HG02885 (cell line): Measurements from ENCODE around the gene ZKSCAN3.
"Not testable (repeated sequence)": the region's sequence is repeated elsewhere in the genome, so short reads cannot be mapped to it uniquely, and the experiment has no call there.

Source experiments
- ATAC-seq: cut with Tn5 transposase; IDR thresholded peaks from one replicate; pipeline ENCODE4 v1.9.1; 2021; ENCODE audit warnings: mild to moderate bottlenecking; ENCODE audit not compliant: unreplicated experiment, poor library complexity

ZKSCAN3 gene

DNA sequence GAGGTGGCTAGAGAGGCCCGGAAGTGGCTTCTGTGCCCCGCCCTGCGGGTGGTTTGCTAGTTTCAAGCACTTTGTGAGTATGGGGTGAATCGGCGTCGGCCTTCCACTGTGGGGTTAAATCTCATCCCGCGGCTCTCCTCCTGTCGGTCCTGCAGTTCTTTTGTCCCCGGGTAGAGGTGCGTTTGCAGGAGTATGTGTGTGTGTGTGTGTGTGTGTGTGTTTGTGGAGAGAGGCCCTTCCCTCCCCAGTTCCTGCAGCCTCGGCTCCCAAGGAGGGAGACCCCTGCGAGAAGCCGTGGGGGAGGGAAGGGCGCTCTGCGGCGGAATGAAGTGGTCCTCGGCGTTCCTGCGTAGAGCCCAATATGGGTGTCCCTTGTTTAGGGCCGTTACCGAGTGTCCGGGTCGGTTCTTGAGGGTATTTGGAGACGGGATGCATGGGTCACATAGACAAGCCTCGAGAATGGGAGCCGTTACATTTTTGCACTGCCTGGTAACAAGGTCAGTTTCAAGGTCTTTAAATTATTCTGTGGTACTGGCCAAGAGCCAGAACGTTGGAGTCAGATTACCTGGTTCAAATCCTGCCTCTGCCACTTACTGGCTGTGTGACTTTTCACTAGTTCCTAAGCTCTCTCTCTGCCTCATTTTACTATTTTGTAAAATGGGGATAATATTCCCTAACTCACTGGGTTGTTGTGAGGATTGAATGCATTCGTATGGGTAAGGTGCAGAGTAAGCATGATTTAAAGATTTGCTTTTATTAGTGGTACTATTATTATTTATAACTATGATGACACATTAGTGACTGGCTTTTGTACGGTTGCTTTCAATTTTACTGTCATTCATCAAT lies at the start of gene ZKSCAN3:
ZKSCAN3 (plus strand) TSS at position 56 of the 846 bp plus-strand sequence. CDS start 9,640 bp downstream, outside the sequence.
- peak; percentile 99 for ATAC-seq

DNA sequence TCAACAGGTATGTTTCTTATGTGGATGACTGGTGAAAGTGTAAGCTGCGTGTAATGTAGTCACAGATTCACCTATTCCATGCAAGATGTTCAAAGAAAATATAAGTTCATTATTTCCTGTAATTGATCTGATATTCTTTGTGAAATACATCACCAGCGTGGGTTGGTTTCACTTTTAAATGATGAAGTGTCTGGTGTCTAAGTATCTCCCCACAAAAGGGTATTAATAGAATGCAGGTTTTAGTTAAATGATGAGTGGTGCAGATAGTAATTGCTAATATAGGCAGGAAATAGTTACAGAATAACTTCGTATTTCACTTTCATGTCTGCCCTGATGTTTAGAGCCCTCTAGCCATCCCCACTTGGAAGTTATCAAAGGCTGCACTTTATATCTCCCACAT lies 46.2 kb upstream of the ZKSCAN3 start:
- peak; percentile 68 for ATAC-seq

DNA sequence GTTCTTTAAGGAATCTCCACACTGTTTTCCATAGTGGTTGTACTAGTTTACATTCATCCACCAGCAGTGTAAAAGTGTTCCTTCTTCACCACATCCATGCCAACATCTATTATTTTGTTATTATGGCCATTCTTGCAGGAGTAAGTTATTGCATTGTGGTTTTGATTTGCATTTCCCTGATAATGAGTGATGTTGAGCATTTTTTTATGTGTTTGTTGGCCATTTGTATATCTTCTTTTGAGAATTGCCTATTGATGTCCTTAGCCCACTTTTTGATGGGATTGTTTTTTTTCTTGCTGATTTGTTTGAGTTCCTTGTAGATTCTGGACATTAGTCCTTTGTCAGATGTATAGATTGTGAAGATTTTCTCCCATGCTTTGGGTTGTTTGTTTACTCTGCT lies 43.4 kb upstream of the ZKSCAN3 start:
- not testable (repeated sequence) for ATAC-seq

DNA sequence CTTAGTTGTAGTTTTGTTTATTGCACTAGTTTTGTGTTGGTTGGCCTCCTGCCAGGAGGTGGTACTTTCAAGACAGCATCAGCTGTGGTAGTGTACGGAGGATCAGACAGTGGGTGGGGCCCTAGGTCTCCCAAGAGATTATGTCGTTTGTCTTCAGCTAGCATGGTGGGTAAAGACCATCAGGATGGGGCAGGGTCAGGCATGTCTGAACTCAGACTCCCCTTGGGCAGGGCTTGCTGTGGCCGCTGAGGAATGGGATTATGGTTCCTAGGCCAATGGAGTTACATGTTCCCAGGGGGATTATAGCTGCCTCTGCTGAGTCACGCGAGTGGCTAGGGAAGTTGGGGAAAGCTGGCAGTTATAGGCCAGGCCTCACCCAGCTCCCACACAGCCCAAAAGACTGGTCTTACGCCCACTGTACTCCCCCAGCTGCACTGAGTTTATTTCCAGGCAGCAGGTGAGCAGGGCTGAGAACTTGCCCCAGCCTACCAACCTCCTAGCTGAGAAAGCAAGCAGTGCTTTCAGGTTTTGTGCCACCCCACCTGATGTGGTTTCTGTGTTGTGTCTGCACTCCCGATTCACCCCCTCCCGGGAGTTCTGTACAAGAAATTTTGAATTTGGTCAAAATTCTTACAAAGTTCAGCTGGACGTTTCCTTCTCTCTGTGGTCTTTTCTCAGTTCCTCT lies 38.5 kb upstream of the ZKSCAN3 start:
- ATAC-seq, result no peak

GRCh38 chr6:28312939-28313338 lies 36.8 kb upstream of the ZKSCAN3 start:
- ATAC-seq, result no peak

GRCh38 chr6:28315628-28316027 lies 34.1 kb upstream of the ZKSCAN3 start:
- no peak for ATAC-seq

DNA sequence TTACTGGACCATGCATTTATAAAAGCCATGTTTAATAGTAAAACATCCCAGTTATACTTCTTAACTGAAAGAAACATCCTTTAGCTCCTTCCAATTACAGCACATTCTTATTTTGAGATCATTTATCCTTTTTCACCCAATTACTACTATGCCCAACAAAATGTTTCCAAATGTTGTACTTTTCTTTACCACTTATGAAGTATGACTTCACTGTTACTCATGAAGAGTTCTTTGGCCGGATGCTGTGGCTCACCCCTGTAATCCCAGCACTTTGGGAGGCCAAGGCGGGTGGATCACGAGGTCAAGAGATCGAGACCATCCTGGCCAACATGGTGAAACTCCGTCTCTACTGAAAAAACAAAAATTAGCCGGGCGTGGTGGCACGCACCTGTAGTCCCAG lies 31.9 kb upstream of the ZKSCAN3 start:
- ATAC-seq, result not testable (repeated sequence)

- no peak for ATAC-seq
These were observed 27.1 kb upstream of the ZKSCAN3 start for GRCh38 chr6:28322661-28323060.

DNA sequence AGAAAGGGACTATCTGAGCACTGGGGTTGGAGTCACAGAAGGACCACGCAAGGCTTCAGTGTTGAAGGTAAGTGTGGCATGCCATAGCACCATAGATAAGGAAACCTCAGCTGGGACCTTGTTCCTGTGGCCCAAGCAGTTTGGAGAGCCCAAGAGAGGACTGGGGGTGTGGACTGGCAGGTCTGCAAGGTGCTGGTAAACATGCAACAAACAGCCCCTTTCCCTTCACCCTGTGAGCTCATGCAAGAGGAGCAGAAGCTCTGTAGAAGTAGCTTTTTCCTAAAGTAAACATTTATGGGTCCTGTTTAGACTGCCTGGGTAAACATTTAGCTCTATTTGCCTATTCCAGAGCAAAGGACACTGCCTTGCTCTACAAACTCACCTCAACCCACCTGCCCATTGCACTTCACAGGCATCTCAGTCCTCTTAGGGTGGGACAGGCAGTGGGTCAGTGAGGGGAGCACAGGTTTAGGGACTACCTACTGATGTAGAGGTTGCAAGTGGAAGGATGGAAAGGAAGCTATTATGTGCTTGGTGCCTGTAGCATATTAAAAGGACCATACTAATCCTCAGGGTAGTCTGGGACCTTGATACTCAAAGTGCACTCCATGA lies 25.8 kb upstream of the ZKSCAN3 start:
- ATAC-seq, result no peak

- ATAC-seq, result no peak
These were observed 23.3 kb upstream of the ZKSCAN3 start for GRCh38 chr6:28326371-28326948.

DNA sequence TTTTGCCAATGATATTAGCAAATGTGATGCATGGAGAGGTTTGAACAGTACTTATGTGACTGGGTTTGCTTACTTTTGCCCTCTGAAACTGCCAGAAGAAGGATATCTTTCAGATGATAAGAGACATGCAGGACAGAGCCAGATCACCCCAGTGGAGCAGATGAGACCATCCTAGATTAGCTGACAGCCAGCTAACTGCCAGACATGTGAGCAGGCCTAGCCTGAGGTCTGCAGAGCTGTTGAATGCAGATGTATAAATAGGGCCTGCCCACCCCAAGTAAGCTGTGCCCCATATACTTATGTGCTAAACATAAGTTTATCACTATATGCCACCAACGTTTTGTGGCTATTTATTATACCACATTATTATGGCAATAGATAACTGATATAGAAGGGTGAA lies 19.7 kb upstream of the ZKSCAN3 start:
- ATAC-seq, result no peak

DNA sequence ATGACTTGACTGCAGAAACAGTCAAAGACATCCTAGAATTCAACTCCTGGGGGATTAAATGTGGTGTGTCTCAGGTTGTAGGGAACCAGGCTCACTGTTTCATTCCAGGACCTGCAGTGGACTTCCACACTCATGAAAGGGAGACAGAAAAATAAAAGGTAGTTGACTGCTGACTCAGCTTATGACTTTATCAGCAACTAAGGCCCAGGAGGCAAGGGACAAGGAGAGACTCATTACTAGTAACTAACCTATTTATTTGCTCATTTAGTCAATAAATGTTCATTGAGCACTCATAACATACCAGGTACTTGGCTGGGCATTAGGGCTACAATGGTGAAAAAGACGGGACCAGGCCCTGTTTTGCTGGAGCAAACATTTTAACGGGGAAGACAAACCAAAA lies 16.7 kb upstream of the ZKSCAN3 start:
- ATAC-seq, result no peak

- ATAC-seq, result no peak
These were observed 16.1 kb upstream of the ZKSCAN3 start for GRCh38 chr6:28333599-28334018.

DNA sequence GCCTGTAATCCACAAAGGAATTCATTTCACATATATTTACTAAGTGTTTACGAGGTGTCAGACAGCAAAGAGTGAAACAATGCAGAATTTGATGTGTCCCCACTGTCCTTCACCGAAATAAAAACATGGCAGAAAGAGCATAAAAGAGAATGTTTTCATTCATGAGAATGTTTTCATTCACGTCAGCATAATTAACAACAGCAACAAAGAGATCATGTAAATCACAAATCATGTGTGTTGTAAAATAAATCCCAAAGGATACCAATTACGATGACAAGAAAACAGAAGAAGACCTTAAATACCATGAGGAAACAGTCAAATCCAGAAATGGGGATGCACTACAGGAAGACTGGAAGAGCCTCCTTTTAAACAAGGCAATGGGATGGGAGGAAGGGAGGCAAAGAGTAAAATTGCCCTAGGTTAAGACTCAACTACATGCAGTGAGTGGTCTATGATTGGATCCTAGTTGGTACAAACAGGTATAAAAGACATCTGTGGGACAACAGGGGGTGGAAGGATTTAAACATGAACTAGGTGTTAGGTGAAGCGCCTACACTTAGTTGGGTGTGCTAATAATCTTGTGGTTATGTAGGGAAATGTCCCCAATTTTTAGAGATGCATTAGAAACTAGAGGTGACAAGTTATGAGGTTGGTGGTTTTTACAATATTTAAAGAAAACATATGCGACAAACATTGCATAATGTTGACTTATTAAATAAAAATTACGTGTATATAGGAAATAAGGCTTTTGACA lies 15.3 kb upstream of the ZKSCAN3 start:
- no peak for ATAC-seq

DNA sequence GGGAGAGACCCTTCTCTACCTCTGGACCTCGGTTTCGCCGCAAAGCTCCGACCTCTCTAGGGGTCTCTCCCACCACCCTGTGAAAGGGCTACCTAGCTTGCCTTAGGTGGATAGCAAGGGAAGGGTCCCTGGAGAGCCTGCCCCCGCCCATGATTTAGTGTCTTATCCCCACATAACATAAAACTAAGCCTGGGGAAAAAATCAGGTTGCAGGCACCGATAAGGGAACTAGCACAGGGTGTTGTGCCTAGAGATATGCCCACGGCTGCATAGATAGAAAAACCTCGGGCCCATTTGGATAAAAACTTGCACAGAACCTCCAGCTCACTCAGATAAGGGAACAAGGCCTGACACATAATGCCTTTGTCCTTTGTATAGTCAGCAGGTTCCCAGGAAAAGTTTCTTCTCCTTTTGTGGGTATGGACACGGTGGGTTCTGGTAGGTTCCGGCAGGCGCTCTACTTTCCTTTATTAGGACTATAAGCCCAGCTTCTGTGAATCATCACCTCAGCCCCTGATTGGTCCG lies 14.6 kb upstream of the ZKSCAN3 start:
- no peak for ATAC-seq

- peak; percentile 89 for ATAC-seq
These were observed 14.0 kb upstream of the ZKSCAN3 start, which contains the start of gene ZSCAN31 for GRCh38 chr6:28335564-28336283. Gene ZSCAN31 (minus strand): TSS chr6:28336148. CDS start chr6:28329683, 6,465 bp downstream.

DNA sequence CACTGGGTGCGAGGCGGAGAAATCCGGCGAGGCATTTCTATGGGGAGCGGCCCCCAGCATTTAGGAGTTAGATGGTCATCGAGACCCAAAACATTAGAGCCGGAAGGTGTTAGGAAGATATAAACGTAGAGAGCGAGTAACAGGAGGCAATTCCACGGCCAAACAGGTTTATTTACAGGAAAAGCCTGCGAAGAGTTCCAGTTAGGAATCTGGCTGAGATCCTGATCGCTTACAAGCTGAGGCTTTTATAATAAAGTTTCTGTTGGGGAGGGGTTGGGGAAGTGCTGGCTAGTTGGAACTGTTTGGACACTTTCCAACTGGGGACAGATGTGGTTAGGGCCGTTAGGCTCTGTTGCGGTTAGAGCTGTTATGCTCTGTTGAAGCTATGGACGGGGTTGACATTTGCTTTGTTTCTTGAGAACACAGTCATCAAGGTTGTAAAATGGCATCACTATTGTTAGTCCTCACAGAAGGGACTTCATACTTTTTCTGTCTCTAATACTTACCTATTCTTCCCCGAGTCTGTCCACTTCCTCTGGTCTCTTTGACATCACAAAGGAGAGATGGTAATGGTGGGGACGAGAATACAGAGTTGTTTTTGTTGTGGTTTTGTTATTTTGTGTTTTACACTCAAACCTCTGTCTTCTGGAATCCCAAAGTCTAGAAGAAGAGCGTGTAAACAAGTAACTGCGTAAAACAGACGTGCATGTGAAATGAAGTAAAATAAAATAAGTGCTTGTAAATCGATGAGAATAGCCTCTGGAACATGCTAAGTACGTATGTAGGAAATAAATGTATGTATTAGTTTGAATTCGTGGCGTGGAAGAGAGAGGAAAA lies 13.2 kb upstream of the ZKSCAN3 start:
- ATAC-seq, result peak; percentile 48

GRCh38 chr6:28337121-28337520 lies 12.6 kb upstream of the ZKSCAN3 start:
- no peak for ATAC-seq
